Lower leg skin (tissue), 4 donors: Measurements from ENCODE around the gene ANKRD34B. TPM values are rescaled to one million over a fixed set of nuclear protein-coding genes. Genes with fewer than 3 reads are reported as not detected.
"Not testable (repeated sequence)": the region's sequence is repeated elsewhere in the genome, so short reads cannot be mapped to it uniquely, and the experiment has no call there.

ENCODE experiments used
- DNase-seq, 2 donors: peaks; one replicate each; pipeline ENCODE4 v3.0.0-alpha.2; 2019; ENCODE audit warnings: low spot score in 2 of 2
- H3K4me3 ChIP-seq: fragments of 200-600 bp; sonication (generic); 2 replicates; pipeline ENCODE4 v1.5.1; 2017; ENCODE audit warnings: mild to moderate bottlenecking, low read depth; ENCODE audit not compliant: poor library complexity, severe bottlenecking
- CTCF ChIP-seq, 3 donors: fragments of 450-650 bp; IDR thresholded peaks; one replicate each; pipeline ENCODE4 v1.5.1; 2016; ENCODE audit warnings: antibody characterized with exemption in 3 of 3, mild to moderate bottlenecking in 3 of 3, moderate library complexity in 2 of 3
- POLR2A ChIP-seq, 2 donors: fragments of 450-650 bp; IDR thresholded peaks; one replicate each; pipeline ENCODE4 v1.6.1; 2016 to 2017; ENCODE audit warnings: antibody characterized with exemption in 2 of 2, mild to moderate bottlenecking in 1 of 2, moderate library complexity in 1 of 2
- WGBS, 2 donors: methylation state at CpG; one replicate each; pipeline ENCODE4 v1.1.5; 2018; 5-methylcytosine and 5-hydroxymethylcytosine counted together
- intact Hi-C: fragments of 100-400 bp; cut with DNase I; formaldehyde crosslinking; loops from one replicate; pipeline ENCODE4 v1.15.0; 2023; ENCODE audit warnings: low total_unique reads
- total RNA-seq, 4 donors: library from RNA; depleted of rRNA; stranded (reverse); fragments of >200 nt; gene quantifications; one replicate each; pipeline ENCODE4 v1.1.0, GENCODE V29; 2016

Gene ANKRD34B
- total RNA-seq, 4 donors from 2014 or later: not detected

GRCh38 chr5:80592105-80592504 is 22.0 kb upstream of the ANKRD34B start:
- WGBS, 2 donors: 60 to 67% methylated on average over 1 of the region's 1 CpG
- intact Hi-C loops: no loop called here
- H3K4me3 ChIP-seq: no peak overlapping the region
- TF ChIP-seq POLR2A (IDR thresholded peaks at IDR 0.05) (no peak), CTCF (IDR thresholded peaks at IDR 0.05) (no peak)
- DNase-seq: no peak

- intact Hi-C loops: no loop called here
- no peak for DNase-seq
- no peak overlapping the region for H3K4me3 ChIP-seq
- TF ChIP-seq POLR2A (IDR thresholded peaks at IDR 0.05): no peak
- TF ChIP-seq CTCF (IDR thresholded peaks at IDR 0.05): no peak
- WGBS, 2 donors: 93% methylated on average over 3 of the region's 3 CpGs
These were observed 21.3 kb upstream of the ANKRD34B start for GRCh38 chr5:80591352-80591751.

- WGBS, 2 donors: 84 to 87% methylated on average over 5 of the region's 5 CpGs
- DNase-seq: no peak
- no peak overlapping the region for H3K4me3 ChIP-seq
- intact Hi-C loops: no loop called here
- TF ChIP-seq CTCF (IDR thresholded peaks at IDR 0.05) (no peak), POLR2A (IDR thresholded peaks at IDR 0.05) (no peak)
These were observed 20.7 kb upstream of the ANKRD34B start for GRCh38 chr5:80590766-80591165.

- DNase-seq: no peak
- H3K4me3 ChIP-seq: no peak overlapping the region
- TF ChIP-seq POLR2A (IDR thresholded peaks at IDR 0.05) (no peak), CTCF (IDR thresholded peaks at IDR 0.05) (no peak)
- intact Hi-C loops: no loop called here
- WGBS, 2 donors: 87 to 88% methylated on average over 8 of the region's 8 CpGs
These were observed 18.9 kb upstream of the ANKRD34B start for GRCh38 chr5:80588858-80589540.

GRCh38 chr5:80584770-80585169 is 14.7 kb upstream of the ANKRD34B start:
- intact Hi-C loops: no loop called here
- no peak overlapping the region for H3K4me3 ChIP-seq
- TF ChIP-seq POLR2A (IDR thresholded peaks at IDR 0.05) (no peak), CTCF (IDR thresholded peaks at IDR 0.05) (no peak)
- no peak for DNase-seq
- 89 to 91% methylated on average over 6 of the region's 6 CpGs for WGBS, 2 donors

- H3K4me3 ChIP-seq, intact Hi-C loops, DNase-seq: not testable (repeated sequence)
- WGBS, 2 donors: 88 to 90% methylated on average over 3 of the region's 3 CpGs
These were observed 10.2 kb upstream of the ANKRD34B start for GRCh38 chr5:80580291-80580690.
